Measurements from ENCODE around the gene PLXNA1. TPM values are rescaled to one million over a fixed set of nuclear protein-coding genes. Genes with fewer than 3 reads are reported as not detected.

Gene PLXNA1
- polyA plus RNA-seq, 3 donors: 31.8 to 33.4 (median 32.3) TPM

Other genes starting within 250 kb of the PLXNA1 start
- not detected for gene PRR23E, start 210.0 kb downstream of the PLXNA1 start, polyA plus RNA-seq (ENCODE audit: insufficient read length in 3 of 3)